Sigmoid colon (tissue), 4 donors: ENCODE data around the gene ADGB.

Experiments used
- POLR2AphosphoS5 ChIP-seq, 4 donors: sonication (generic); formaldehyde crosslinking; IDR thresholded peaks; one replicate each; pipeline ENCODE4 v1.6.1; 2017; ENCODE audit warnings: antibody characterized with exemption in 4 of 4
- TF ChIP-seq, protein P1 (sequence below), 4 experiments: fragments of 450-650 bp in 3 of 4; fragments of 200-600 bp in 1 of 4; IDR thresholded peaks; one replicate each; pipeline ENCODE4 v1.5.1; 2016 to 2019; ENCODE audit warnings: antibody characterized with exemption in 4 of 4, mild to moderate bottlenecking in 3 of 4, moderate library complexity in 2 of 4

GRCh38 chr6:146693342-146693741 lies 94.6 kb downstream of the ADGB start:
- TF ChIP-seq, protein P1, sequence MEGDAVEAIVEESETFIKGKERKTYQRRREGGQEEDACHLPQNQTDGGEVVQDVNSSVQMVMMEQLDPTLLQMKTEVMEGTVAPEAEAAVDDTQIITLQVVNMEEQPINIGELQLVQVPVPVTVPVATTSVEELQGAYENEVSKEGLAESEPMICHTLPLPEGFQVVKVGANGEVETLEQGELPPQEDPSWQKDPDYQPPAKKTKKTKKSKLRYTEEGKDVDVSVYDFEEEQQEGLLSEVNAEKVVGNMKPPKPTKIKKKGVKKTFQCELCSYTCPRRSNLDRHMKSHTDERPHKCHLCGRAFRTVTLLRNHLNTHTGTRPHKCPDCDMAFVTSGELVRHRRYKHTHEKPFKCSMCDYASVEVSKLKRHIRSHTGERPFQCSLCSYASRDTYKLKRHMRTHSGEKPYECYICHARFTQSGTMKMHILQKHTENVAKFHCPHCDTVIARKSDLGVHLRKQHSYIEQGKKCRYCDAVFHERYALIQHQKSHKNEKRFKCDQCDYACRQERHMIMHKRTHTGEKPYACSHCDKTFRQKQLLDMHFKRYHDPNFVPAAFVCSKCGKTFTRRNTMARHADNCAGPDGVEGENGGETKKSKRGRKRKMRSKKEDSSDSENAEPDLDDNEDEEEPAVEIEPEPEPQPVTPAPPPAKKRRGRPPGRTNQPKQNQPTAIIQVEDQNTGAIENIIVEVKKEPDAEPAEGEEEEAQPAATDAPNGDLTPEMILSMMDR (IDR thresholded peaks at IDR 0.05) = no peak
- TF ChIP-seq POLR2AphosphoS5 (IDR thresholded peaks at IDR 0.05) = no peak
